HepG2 (cell line): ENCODE data around the gene JADE2. TPM values are rescaled to one million over a fixed set of nuclear protein-coding genes. Genes with fewer than 3 reads are reported as not detected.

Source experiments
- ARID5B ChIP-seq: IDR thresholded peaks from 2 replicates; pipeline ENCODE4 v1.4.0; 2020; ENCODE audit warnings: mild to moderate bottlenecking, missing genetic modification reagents
- ATF4 ChIP-seq, 2 experiments: fragments of 450-650 bp in 1 of 2; sonication (generic) in 1 of 2; formaldehyde crosslinking; IDR thresholded peaks; 2 replicates each; pipeline versions ENCODE4 v1.5.0 to v1.8.0; 2020 to 2022; ENCODE audit warnings: mild to moderate bottlenecking in 1 of 2, missing genetic modification reagents in 1 of 2
- ATF6 ChIP-seq: sonication (generic); formaldehyde crosslinking; conservative IDR thresholded peaks from 2 replicates; pipeline ENCODE4 v1.4.0; 2020; ENCODE audit warnings: missing genetic modification reagents
- BORCS8-MEF2B ChIP-seq: sonication (generic); formaldehyde crosslinking; IDR thresholded peaks from 2 replicates; pipeline ENCODE4 v1.8.0; 2022; ENCODE audit warnings: mild to moderate bottlenecking, missing genetic modification reagents
- FIP1L1 ChIP-seq: fragments of 200-400 bp; formaldehyde crosslinking; IDR thresholded peaks from 2 replicates; pipeline ENCODE4 v1.6.1; 2018; ENCODE audit warnings: low read depth, mild to moderate bottlenecking, low read length, moderate library complexity, borderline replicate concordance; ENCODE audit not compliant: insufficient read depth
- HDAC6 ChIP-seq: fragments of 200-600 bp; sonication (generic); IDR thresholded peaks from 2 replicates; pipeline ENCODE4 v1.7.0; 2017; ENCODE audit warnings: mild to moderate bottlenecking, antibody characterized with exemption, low read length, low read depth
- MXI1 ChIP-seq: IDR thresholded peaks from 3 replicates; pipeline ENCODE4 v1.6.1; 2012; ENCODE audit warnings: low read depth, low read length, inconsistent platforms, borderline replicate concordance
- NCOA1 ChIP-seq: sonication (generic); formaldehyde crosslinking; IDR thresholded peaks from 2 replicates; pipeline ENCODE4 v1.9.0; 2021; ENCODE audit warnings: missing genetic modification reagents
- NFIB ChIP-seq: sonication (generic); formaldehyde crosslinking; IDR thresholded peaks from 2 replicates; pipeline ENCODE4 v1.9.0; 2021; ENCODE audit warnings: missing genetic modification reagents, mild to moderate bottlenecking, borderline replicate concordance
- NFIC ChIP-seq: IDR thresholded peaks from 2 replicates; pipeline ENCODE4 v1.6.1; 2012; ENCODE audit warnings: mild to moderate bottlenecking, low read length, inconsistent platforms
- RFX3 ChIP-seq: IDR thresholded peaks from 2 replicates; pipeline ENCODE4 v1.6.1; 2016; ENCODE audit warnings: missing biosample characterization, missing genetic modification reagents
- RXRB ChIP-seq: IDR thresholded peaks from 2 replicates; pipeline ENCODE4 v1.6.1; 2016; ENCODE audit warnings: borderline replicate concordance, missing genetic modification reagents, missing compliant biosample characterization
- STAG1 ChIP-seq: sonication (generic); formaldehyde crosslinking; IDR thresholded peaks from 2 replicates; pipeline ENCODE4 v1.4.0; 2020; ENCODE audit warnings: missing genetic modification reagents
- TRIM24 ChIP-seq: sonication (generic); formaldehyde crosslinking; IDR thresholded peaks from 2 replicates; pipeline ENCODE4 v1.8.0; 2022; ENCODE audit warnings: mild to moderate bottlenecking, missing genetic modification reagents
- ZKSCAN5 ChIP-seq: sonication (generic); formaldehyde crosslinking; IDR thresholded peaks from 2 replicates; pipeline ENCODE4 v1.5.1; 2020; ENCODE audit warnings: mild to moderate bottlenecking, missing genetic modification reagents
- ZNF263 ChIP-seq: sonication (generic); formaldehyde crosslinking; IDR thresholded peaks from 2 replicates; pipeline ENCODE4 v1.4.0; 2020; ENCODE audit warnings: missing genetic modification reagents
- ZNF274 ChIP-seq: sonication (generic); formaldehyde crosslinking; IDR thresholded peaks from 2 replicates; pipeline ENCODE4 v1.5.1; 2020; ENCODE audit warnings: mild to moderate bottlenecking, missing genetic modification reagents
- polyA plus RNA-seq, 8 experiments: library from polyadenylated mRNA; depleted of rRNA in 3 of 8; stranded (reverse) in 7 of 8; unstranded in 1 of 8; fragments of >200 nt; fragmentation: Illumina TruSeq in 4 of 8; extraction: Trizol in 4 of 8; gene quantifications; 2 replicates each; pipeline versions ENCODE4 v1.2.1 to v1.2.3, GENCODE V29; 2011 to 2016; ENCODE audit warnings: low read depth in 4 of 8, missing spikeins in 1 of 8, mixed read lengths in 1 of 8; ENCODE audit not compliant: insufficient read depth in 1 of 8
- total RNA-seq, 5 experiments: library from RNA; depleted of rRNA; stranded (reverse); fragments of >200 nt; fragmentation: Illumina TruSeq; extraction: Trizol; gene quantifications; 2 replicates each; pipeline ENCODE4 v1.2.3, GENCODE V29; 2016; ENCODE audit warnings: low read depth in 1 of 5
- TF ChIP-seq, protein P1 (sequence below): sonication (generic); formaldehyde crosslinking; IDR thresholded peaks from 2 replicates; pipeline ENCODE4 v1.4.0; 2020; ENCODE audit warnings: mild to moderate bottlenecking, missing genetic modification reagents
- TF ChIP-seq, protein P2 (sequence below): sonication (generic); formaldehyde crosslinking; IDR thresholded peaks from 2 replicates; pipeline ENCODE4 v1.5.0; 2020; ENCODE audit warnings: mild to moderate bottlenecking, missing genetic modification reagents

The JADE2 gene
- total and polyA plus RNA-seq, 2 of the 13 experiments (the other 11 are each of a cell fraction or from before 2014, with no cell fraction given), result 7.5 to 15.1 TPM

- TF ChIP-seq ATF4 (CRISPR knock-in tag; IDR thresholded peaks at IDR 0.05) (0 out of 4 replicates have a peak, but pooled peaks of 1 of the 2 experiments have one; percentile 11), FIP1L1 (no peak), NFIC (no peak), HDAC6 (no peak), BORCS8-MEF2B (CRISPR knock-in tag) (no peak), TRIM24 (CRISPR knock-in tag) (no peak), NCOA1 (CRISPR knock-in tag) (no peak), ARID5B (CRISPR knock-in tag) (peak; percentile 27; the same call in 1 of the 2 replicates), RXRB (0 out of 2 replicates have a peak, but pooled peaks have one; percentile 37), ZKSCAN5 (CRISPR knock-in tag) (0 out of 2 replicates have a peak, but pooled peaks have one; percentile 25), ZNF263 (CRISPR knock-in tag) (peak; percentile 64), NFIB (no peak), STAG1 (CRISPR knock-in tag) (peak; percentile 43), MXI1 (peak; percentile 58; the same call in 1 of the 3 replicates), ATF6 (CRISPR knock-in tag) (no peak), RFX3 (CRISPR knock-in tag) (no peak), ZNF274 (CRISPR knock-in tag) (peak; percentile 47; the same call in 1 of the 2 replicates)
- TF ChIP-seq, protein P1, sequence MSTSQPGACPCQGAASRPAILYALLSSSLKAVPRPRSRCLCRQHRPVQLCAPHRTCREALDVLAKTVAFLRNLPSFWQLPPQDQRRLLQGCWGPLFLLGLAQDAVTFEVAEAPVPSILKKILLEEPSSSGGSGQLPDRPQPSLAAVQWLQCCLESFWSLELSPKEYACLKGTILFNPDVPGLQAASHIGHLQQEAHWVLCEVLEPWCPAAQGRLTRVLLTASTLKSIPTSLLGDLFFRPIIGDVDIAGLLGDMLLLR (CRISPR knock-in tag), result no peak
- TF ChIP-seq, protein P2, sequence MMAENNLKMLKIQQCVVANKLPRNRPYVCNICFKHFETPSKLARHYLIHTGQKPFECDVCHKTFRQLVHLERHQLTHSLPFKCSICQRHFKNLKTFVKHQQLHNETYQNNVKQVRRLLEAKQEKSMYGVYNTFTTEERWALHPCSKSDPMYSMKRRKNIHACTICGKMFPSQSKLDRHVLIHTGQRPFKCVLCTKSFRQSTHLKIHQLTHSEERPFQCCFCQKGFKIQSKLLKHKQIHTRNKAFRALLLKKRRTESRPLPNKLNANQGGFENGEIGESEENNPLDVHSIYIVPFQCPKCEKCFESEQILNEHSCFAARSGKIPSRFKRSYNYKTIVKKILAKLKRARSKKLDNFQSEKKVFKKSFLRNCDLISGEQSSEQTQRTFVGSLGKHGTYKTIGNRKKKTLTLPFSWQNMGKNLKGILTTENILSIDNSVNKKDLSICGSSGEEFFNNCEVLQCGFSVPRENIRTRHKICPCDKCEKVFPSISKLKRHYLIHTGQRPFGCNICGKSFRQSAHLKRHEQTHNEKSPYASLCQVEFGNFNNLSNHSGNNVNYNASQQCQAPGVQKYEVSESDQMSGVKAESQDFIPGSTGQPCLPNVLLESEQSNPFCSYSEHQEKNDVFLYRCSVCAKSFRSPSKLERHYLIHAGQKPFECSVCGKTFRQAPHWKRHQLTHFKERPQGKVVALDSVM, result peak; percentile 78; the same call in 1 of the 2 replicates
Measured at GRCh38 chr5:134527156-134527960, 1.9 kb downstream of the JADE2 start (continued).
